ENCODE data around the gene TM7SF2.

The TM7SF2 gene

GRCh38 chr11:65095427-65095826, 16.2 kb upstream of the TM7SF2 start:
- no peak for DNase-seq

DNA sequence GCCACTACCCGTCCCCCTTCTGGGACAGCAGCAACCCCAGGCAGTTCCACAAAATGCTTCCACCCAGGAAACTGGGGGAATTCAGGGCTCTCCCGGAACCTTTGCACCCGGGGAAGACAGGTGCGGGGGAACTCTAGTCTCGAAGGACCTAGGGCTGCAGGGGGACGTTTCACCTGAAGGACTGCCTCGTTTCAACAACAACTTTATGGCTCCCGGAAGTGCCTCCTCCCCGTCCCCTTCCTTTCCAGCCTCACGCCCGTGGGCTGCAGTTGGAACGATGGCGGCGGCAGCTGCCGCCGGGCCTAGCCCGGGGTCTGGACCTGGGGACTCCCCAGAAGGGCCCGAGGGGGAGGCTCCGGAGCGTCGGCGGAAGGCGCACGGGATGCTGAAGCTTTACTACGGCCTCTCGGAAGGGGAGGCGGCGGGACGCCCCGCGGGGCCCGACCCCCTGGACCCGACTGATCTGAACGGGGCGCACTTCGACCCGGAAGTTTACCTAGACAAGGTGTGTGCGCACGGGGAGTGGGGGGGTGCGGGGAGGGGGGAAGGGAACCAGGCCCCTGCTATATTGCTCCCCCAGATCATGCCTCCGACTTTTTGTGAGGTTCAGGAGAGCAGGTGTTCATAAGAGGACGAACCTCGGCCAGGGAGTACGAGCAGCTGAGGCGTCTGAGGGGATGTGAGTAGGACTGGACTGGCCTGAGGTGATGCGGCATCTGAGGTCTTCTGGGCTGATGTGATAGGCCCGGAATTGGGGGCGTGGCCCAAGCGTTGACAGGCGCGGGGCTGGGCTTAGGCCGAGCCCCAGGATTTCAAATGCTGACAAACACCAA, 15.5 kb upstream of the TM7SF2 start, which contains the start of gene VPS51:
VPS51 (plus strand) TSS at position 241 of the 833 bp plus-strand sequence; CDS start at position 278, 37 bp downstream.
- peak; percentile 72 for DNase-seq

DNA sequence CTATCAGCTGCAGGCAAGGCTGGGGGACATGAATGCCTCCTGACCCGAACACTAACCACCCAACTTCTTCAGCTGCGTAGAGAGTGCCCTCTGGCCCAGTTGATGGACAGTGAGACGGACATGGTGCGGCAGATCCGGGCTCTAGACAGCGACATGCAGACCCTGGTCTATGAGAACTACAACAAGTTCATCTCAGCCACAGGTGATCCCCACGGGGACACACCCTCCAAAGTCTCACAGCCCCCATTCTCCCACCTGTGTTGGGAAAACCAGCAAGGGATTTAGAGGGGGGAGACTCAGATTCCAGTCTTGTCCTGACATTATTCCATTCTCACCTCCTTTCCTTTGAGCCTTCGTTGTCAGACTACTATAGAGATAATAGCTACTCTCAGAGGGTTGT, 14.7 kb upstream of the TM7SF2 start:
- no peak for DNase-seq

DNA sequence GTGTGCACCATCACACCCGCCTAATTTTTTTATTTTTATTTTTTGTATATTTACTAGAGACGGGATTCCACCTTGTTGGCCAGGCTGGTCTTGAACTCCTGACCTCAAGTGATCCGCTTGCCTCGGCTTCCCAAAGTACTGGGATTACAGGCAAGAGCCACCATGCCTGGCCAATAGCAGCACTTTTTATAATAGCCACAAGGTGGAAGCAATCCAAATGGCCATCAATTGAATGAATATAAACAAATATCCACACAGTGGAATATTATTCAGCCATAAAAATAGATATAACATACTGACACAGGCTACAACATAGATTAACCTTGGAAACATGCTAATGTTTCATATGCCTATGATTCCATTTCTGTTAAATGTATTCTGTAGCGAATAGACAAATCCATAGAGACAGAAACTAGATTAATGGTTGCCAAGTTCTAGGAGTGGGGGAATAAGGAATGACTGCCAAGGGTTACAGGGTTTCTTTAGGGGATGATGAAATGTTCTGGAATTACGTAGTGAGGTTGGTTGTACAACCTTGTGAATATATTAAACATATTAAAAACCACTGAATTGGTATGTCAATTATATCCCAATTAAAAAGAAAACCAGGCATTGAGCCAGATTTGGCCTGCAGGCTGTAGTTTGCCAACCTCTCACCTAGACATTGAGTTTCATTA, 10.9 kb upstream of the TM7SF2 start:
- no peak for DNase-seq

GRCh38 chr11:65102142-65103095, 9.3 kb upstream of the TM7SF2 start:
- DNase-seq, result no peak

DNA sequence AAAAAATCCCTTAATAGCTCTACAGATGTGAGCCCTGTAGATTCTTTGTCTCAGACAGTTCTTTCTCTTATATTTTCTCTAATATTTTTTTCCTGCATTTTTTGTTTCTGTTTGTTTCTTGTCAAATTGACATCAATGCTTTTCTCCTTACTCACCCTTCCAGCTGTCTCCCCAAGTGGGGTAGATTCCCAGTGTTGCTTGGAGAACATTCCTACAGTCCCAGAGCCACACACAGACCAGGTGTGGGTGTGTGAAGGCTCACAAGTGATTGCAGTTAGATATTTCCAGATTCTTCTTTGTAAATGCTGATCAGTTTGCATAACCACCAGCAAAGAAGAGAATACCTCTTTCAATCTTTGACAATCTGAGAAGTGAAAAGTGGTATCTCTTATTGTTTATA, 8.2 kb upstream of the TM7SF2 start:
- no peak for DNase-seq

DNA sequence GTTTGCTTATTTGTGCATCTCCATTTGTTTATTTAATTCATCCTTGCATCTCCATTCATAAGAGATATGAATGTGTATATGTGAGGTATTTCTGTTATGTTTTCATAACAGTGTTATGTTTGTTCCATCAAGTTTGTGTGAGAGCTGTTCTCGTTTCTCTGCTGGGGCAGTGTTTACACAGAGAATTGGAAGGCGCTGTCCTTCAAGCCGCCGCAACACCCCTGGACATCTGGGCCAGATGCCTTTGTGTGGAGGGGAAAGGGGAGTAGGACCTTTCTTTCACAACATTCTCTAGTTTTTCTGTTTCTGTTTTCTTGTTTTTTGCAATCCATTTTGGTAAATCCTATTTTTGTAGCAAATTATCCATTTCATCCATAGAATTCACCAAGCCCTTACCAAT, 7.0 kb upstream of the TM7SF2 start:
- DNase-seq, result no peak

GRCh38 chr11:65107078-65107477, 4.6 kb upstream of the TM7SF2 start:
- no peak for DNase-seq

- no peak for DNase-seq
These were observed 3.8 kb upstream of the TM7SF2 start for GRCh38 chr11:65107751-65108468.

GRCh38 chr11:65108469-65109123, 3.1 kb upstream of the TM7SF2 start:
- DNase-seq, result no peak

DNA sequence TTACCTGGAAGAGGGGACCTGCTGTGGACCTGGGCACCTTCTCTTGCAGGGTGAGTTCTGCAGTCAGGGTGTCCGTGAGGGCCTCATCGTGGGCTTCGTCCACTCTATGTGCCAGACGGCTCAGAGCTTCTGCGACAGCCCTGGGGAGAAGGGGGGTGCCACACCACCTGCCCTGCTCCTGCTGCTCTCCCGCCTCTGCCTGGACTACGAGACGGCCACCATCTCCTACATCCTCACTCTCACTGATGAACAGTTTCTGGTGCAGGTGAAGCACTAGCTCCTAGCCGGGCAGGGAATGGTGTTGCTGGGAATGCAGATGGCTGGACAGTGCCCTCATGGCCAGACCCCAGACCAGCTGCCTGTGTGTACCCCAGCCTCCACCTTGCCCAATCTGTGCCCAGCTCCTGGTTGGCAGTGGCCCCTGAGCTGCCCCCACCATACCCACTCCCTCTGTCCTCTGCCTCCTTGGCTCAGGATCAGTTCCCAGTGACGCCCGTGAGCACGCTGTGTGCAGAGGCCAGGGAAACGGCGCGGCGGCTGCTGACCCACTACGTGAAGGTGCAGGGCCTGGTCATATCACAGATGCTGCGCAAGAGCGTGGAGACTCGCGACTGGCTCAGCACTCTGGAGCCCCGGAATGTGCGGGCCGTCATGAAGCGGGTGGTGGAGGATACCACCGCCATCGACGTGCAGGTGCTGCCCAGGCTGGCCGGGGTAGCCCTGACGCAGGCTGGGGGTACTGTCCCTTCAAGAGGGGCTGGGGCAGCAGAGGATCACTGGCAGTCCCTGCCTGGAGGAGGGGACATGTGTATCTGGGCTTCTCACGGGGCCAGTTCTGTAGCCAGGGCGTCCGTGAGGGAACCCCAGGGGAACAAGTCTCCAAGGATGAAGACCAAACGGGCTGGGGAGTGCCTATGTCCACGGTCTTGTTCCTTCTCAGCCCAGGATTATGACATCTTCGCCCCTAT, 2.2 kb upstream of the TM7SF2 start:
- DNase-seq, result no peak

DNA sequence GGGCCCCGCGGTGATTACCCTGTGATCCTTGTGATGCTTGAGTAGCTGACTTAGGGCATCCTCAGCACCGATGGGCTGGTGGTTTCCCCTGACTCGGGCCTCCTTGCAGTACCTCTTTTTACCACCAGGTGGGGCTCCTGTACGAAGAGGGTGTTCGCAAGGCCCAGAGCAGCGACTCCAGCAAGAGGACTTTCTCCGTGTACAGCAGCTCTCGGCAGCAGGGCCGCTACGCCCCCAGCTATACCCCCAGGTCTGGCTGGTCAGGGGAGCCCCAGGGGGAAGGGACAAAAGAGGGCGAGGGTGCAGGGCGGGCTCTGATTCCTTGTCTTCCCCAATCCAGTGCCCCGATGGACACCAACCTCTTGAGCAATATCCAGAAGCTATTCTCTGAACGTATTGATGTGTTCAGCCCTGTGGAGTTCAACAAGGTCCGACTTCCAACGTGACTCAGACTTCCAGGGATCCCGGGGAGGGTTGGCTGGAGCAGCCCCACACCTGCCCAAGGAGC, 1.3 kb upstream of the TM7SF2 start:
- DNase-seq, result peak; percentile 40

- no peak for DNase-seq
These were observed 421 bp upstream of the TM7SF2 start for GRCh38 chr11:65111159-65111743.

GRCh38 chr11:65112546-65113360, 1.1 kb downstream of the TM7SF2 start:
- DNase-seq, result peak; percentile 38

GRCh38 chr11:65113361-65113756, 1.7 kb downstream of the TM7SF2 start:
- DNase-seq, result peak; percentile 38

- DNase-seq, result no peak
These were observed 2.2 kb downstream of the TM7SF2 start for GRCh38 chr11:65113839-65114238.

GRCh38 chr11:65114538-65115171, 3.0 kb downstream of the TM7SF2 start:
- DNase-seq, result no peak

- DNase-seq, result no peak
These were observed 3.9 kb downstream of the TM7SF2 start for GRCh38 chr11:65115361-65116082.

Measured in DMS79 (cell line).